Pancreas (tissue), 10 donors: Measurements from ENCODE around the gene TH. TPM values are rescaled to one million over a fixed set of nuclear protein-coding genes. Genes with fewer than 3 reads are reported as not detected.

Source experiments
- ATAC-seq, 4 donors: fragments of 200-7000 bp; cut with Tn5 transposase; one replicate each; pipeline versions ENCODE4 v1.8.0 to v1.9.1; 2020; ENCODE audit warnings: mild to moderate bottlenecking in 4 of 4, moderate library complexity in 4 of 4
- DNase-seq, 6 donors: peaks; one replicate each; pipeline ENCODE4 v3.0.0-alpha.2; 2020
- FAIRE-seq: peaks from 2 replicates; lab custom pipeline; 2012; peaks lifted over from hg19 to GRCh38; lab: Jason Lieb, UNC
- H3K27ac ChIP-seq, 4 donors: fragments of 200-600 bp; sonication (generic); 1 replicate in 3 of 4; 2 replicates in 1 of 4; pipeline versions ENCODE4 v1.5.0 to v1.8.0; 2020
- H3K27me3 ChIP-seq, 4 donors: fragments of 200-600 bp; one replicate each; pipeline ENCODE4 v1.8.0; 2021
- H3K36me3 ChIP-seq, 3 donors: fragments of 200-600 bp; sonication (generic) in 1 of 3; one replicate each; pipeline versions ENCODE4 v1.5.0 to v1.8.0; 2020 to 2021
- H3K4me1 ChIP-seq, 3 donors: fragments of 200-600 bp; one replicate each; pipeline ENCODE4 v1.8.0; 2021
- H3K4me3 ChIP-seq, 4 donors: fragments of 200-600 bp; sonication (generic) in 2 of 4; one replicate each; pipeline versions ENCODE4 v1.5.0 to v1.8.0; 2020 to 2021
- H3K9me3 ChIP-seq, 4 donors: fragments of 200-600 bp; one replicate each; pipeline ENCODE4 v1.8.0; 2021
- CTCF ChIP-seq, 4 donors: fragments of 200-600 bp; sonication (generic) in 3 of 4; IDR thresholded peaks; one replicate each; pipeline versions ENCODE4 v1.5.0 to v1.8.0; 2021; ENCODE audit warnings: antibody characterized with exemption in 4 of 4
- WGBS, 2 donors: extraction: QIAGEN DNeasy Blood & Tissue Kit; methylation state at CpG; one replicate each; pipeline ENCODE4 v1.1.7; 2013; 5-methylcytosine and 5-hydroxymethylcytosine counted together
- intact Hi-C, 3 donors: fragments of 100-400 bp; cut with DNase I; formaldehyde crosslinking; loops; one replicate each; pipeline versions ENCODE4 v1.11.1 to v1.14.2; 2022
- polyA plus RNA-seq, 2 donors: library from polyadenylated mRNA; stranded (reverse); fragments of 200-250 nt; gene quantifications; one replicate each; pipeline ENCODE4 v1.2.3, GENCODE V29; 2013
- total RNA-seq, 6 donors: library from RNA; stranded (reverse); fragmentation: NEBNext Ultra II Directional in 4 of 6; extraction: Animal tissue kit (Norgen Biotek cat#: 25700) in 4 of 6; gene quantifications; one replicate each; pipeline versions ENCODE4 v1.2.1 to v1.2.4, GENCODE V29; 2021 to 2023
- donor health status: healthy with polysubstance abuse.
- donor health status: DM: no; HTN: no; CAD: no; lungs with moderate emphysema.
- donor health status: DM: no; HTN: no; CAD: no.
- donor health status: control.
- donor health status: control.
- donor health status: Bipolar disorder and iron deficiency.
- donor health status: DM: yes; HTN: yes; CAD: no.
- donor health status: DM: no; HTN: no; CAD: no.
- donor health status: DM: no; HTN: no; CAD: no.
- donor health status: DM: yes; HTN: yes; CAD: no.

The TH gene
- total and polyA plus RNA-seq, 8 donors, result 0.19 to 2.5 (median 0.38) TPM; not detected in 2

GRCh38 chr11:2164081-2164480 lies 7.5 kb downstream of the TH start:
- no peak for FAIRE-seq

GRCh38 chr11:2163428-2163978 lies 8.1 kb downstream of the TH start:
- Histone ChIP-seq H3K4me3 (no peak overlapping the region), H3K27me3 (no peaks in the 10 kb centered on the region), H3K36me3 (no peaks in the 10 kb centered on the region), H3K9me3 (no peaks in the 10 kb centered on the region), H3K27ac (no peak overlapping the region), H3K4me1 (peaks cover 0 to 4% (median 0%) of the 10 kb centered on the region in 3 donors)
- 60 to 69% methylated on average over 12 of the region's 12 CpGs for WGBS, 2 donors
- no peak for TF ChIP-seq CTCF (IDR thresholded peaks at IDR 0.05)
- FAIRE-seq (no peak), DNase-seq (no peak), ATAC-seq (no peak)
- intact Hi-C loops, result no loop called here

More at GRCh38 chr11:2164081-2164480, 7.5 kb downstream of the TH start:
- 64 to 82% methylated on average over 22 of the region's 22 CpGs for WGBS, 2 donors
- Histone ChIP-seq H3K4me1 (peaks cover 0 to 4% (median 0%) of the 10 kb centered on the region in 3 donors), H3K36me3 (no peaks in the 10 kb centered on the region), H3K27ac (no peak overlapping the region), H3K4me3 (no peak overlapping the region), H3K27me3 (no peaks in the 10 kb centered on the region), H3K9me3 (no peaks in the 10 kb centered on the region)
- intact Hi-C loops, result no loop called here
- TF ChIP-seq CTCF (IDR thresholded peaks at IDR 0.05), result no peak
- ATAC-seq (no peak), DNase-seq (peak in 1 of 6 donors; percentile 75)

GRCh38 chr11:2160736-2161259 lies 10.8 kb downstream of the TH start, which contains the start of gene INS:
Gene INS, minus strand, starts transcription at chr11:2161209. Its CDS starts 238 bp downstream, at chr11:2160971.
- TF ChIP-seq CTCF (IDR thresholded peaks at IDR 0.05), result no peak
- WGBS, 2 donors, result 49% methylated on average over 13 of the region's 13 CpGs
- H3K27me3 ChIP-seq, result no peaks in the 10 kb centered on the region
- peak in 2 of 4 donors; percentile 3 to 17 for ATAC-seq
- no peak within 1 kb of the TSS for H3K4me3 ChIP-seq
- H3K27ac ChIP-seq, result no peak within 1 kb of the TSS
- FAIRE-seq, result no peak
- no peaks in the 10 kb centered on the region for H3K9me3 ChIP-seq
- intact Hi-C loops, result no loop called here
- no peaks in the 10 kb centered on the region for H3K4me1 ChIP-seq
- H3K36me3 ChIP-seq, result no peaks in the 10 kb centered on the region
- no peak for DNase-seq

GRCh38 chr11:2159536-2160413 lies 11.8 kb downstream of the TH start:
- Histone ChIP-seq H3K36me3 (no peaks in the 10 kb centered on the region), H3K4me1 (no peaks in the 10 kb centered on the region), H3K9me3 (no peaks in the 10 kb centered on the region), H3K27me3 (no peaks in the 10 kb centered on the region), H3K4me3 (no peak overlapping the region), H3K27ac (no peak overlapping the region)
- DNase-seq (no peak), FAIRE-seq (no peak), ATAC-seq (no peak)
- TF ChIP-seq CTCF (IDR thresholded peaks at IDR 0.05), result no peak
- 54 to 68% methylated on average over 28 to 36 of the region's 36 CpGs for WGBS, 2 donors
- intact Hi-C loops, result loop anchor here in 2 of 3 donors (5.0 to 10.0 kb wide), 3 partner anchors 467 to 507 kb away; no protein-coding TSS in a partner anchor
